ENCODE measurements around the gene THSD4. TPM values are rescaled to one million over a fixed set of nuclear protein-coding genes. Genes with fewer than 3 reads are reported as not detected.

Gene THSD4
- total RNA-seq, 1 experiment from 2014 or later, result 65.4 TPM

GRCh38 chr15:71747128-71748083 lies 632.1 kb downstream of the THSD4 start:
- Histone ChIP-seq H3K4me1 (ENCODE audit: control insufficient read depth, insufficient read depth, low read length) (peaks cover 25% of the 10 kb centered on the region), H3K9me3 (ENCODE audit: control insufficient read depth, insufficient read depth, low read depth, low read length) (no peaks in the 10 kb centered on the region; the same call in 1 of the 2 replicates), H3K36me3 (ENCODE audit: control insufficient read depth, insufficient read depth, low read length) (no peaks in the 10 kb centered on the region), H3K27me3 (ENCODE audit: control insufficient read depth, insufficient read depth, low read length) (no peaks in the 10 kb centered on the region), H3K27ac (ENCODE audit: low read length) (peak overlapping the region; percentile 73), H3K4me3 (ENCODE audit: low read depth in 2 of 2, low read length in 2 of 2) (no peak overlapping the region)
- DNase-seq (ENCODE audit: low read depth, low spot score), result peak; percentile 95
- in situ Hi-C loops (cut with HindIII; ENCODE audit: low pct_unique_long_range_greater_than_20kb, low sequenced_read_pairs) (no loop called here), intact Hi-C loops (cut with micrococcal nuclease; ENCODE audit: unreplicated experiment) (loop anchor here (5.0 to 10.0 kb wide), 2 partner anchors 55 to 407 kb away; no protein-coding TSS in a partner anchor)
- ATAC-seq, result peak; percentile 86
- CTCF ChIA-PET, result no interaction called here
- no TSS peak for BruUV-seq (replicated peaks)
- TF ChIP-seq SIN3A (IDR thresholded peaks at IDR 0.05; ENCODE audit: borderline replicate concordance, insufficient read depth, low read depth, low read length) (0 out of 2 replicates have a peak, but pooled peaks have one; percentile 43), POLR2AphosphoS5 (IDR thresholded peaks at IDR 0.05; ENCODE audit: low read depth, low read length) (peak; percentile 85), REST (IDR thresholded peaks at IDR 0.05; ENCODE audit: insufficient read depth in 1 of 2, low read depth in 2 of 2, low read length in 1 of 2) (no peak), TCF7L2 (IDR thresholded peaks at IDR 0.05; ENCODE audit: low read depth, low read length) (peak; percentile 67)
- POLR2A ChIA-PET, result no interaction called here

- DNase-seq (ENCODE audit: low read depth, low spot score) (no peak), ATAC-seq (no peak)
- H3K9me3 ChIP-seq (ENCODE audit: control insufficient read depth, insufficient read depth, low read depth, low read length), result no peaks in the 10 kb centered on the region; the same call in 1 of the 2 replicates
- BruUV-seq (replicated peaks), result no TSS peak
- no peaks in the 10 kb centered on the region for H3K27me3 ChIP-seq (ENCODE audit: control insufficient read depth, insufficient read depth, low read length)
- in situ Hi-C loops (cut with HindIII; ENCODE audit: low pct_unique_long_range_greater_than_20kb, low sequenced_read_pairs), result no loop called here
- POLR2A ChIA-PET, result no interaction called here
- H3K27ac ChIP-seq (ENCODE audit: low read length), result peak overlapping the region; percentile 73
- no peak overlapping the region for H3K4me3 ChIP-seq (ENCODE audit: low read depth in 2 of 2, low read length in 2 of 2)
- CTCF ChIA-PET, result no interaction called here
- intact Hi-C loops (cut with micrococcal nuclease; ENCODE audit: unreplicated experiment), result loop anchor here (5.0 to 10.0 kb wide), 2 partner anchors 54 to 406 kb away; no protein-coding TSS in a partner anchor
- no peaks in the 10 kb centered on the region for H3K36me3 ChIP-seq (ENCODE audit: control insufficient read depth, insufficient read depth, low read length)
- peaks cover 34% of the 10 kb centered on the region for H3K4me1 ChIP-seq (ENCODE audit: control insufficient read depth, insufficient read depth, low read length)
- no peak for TF ChIP-seq REST (IDR thresholded peaks at IDR 0.05; ENCODE audit: insufficient read depth in 1 of 2, low read depth in 2 of 2, low read length in 1 of 2)
- no peak for TF ChIP-seq SIN3A (IDR thresholded peaks at IDR 0.05; ENCODE audit: borderline replicate concordance, insufficient read depth, low read depth, low read length)
- no peak for TF ChIP-seq POLR2AphosphoS5 (IDR thresholded peaks at IDR 0.05; ENCODE audit: low read depth, low read length)
- TF ChIP-seq CTCF (IDR thresholded peaks at IDR 0.05), result no peak
- no peak for TF ChIP-seq TCF7L2 (IDR thresholded peaks at IDR 0.05; ENCODE audit: low read depth, low read length)
These were observed 633.0 kb downstream of the THSD4 start for GRCh38 chr15:71748293-71748718.
